Fibroblast of the aortic adventitia (primary cell): ENCODE measurements around the gene HAUS8. TPM values are rescaled to one million over a fixed set of nuclear protein-coding genes. Genes with fewer than 3 reads are reported as not detected.
A peak's percentile ranks its signal among the peaks of the same experiment; 100 is the strongest.

Experiments used
- DNase-seq: peaks from one replicate; pipeline ENCODE4 v3.0.0-alpha.2; 2010; ENCODE audit warnings: low read depth
- H3K4me3 ChIP-seq: 2 replicates; pipeline ENCODE4 v1.5.1; 2011; ENCODE audit warnings: low read depth, mild to moderate bottlenecking, control low read depth, low read length, moderate library complexity
- total RNA-seq: library from RNA; depleted of rRNA; stranded (reverse); fragments of >200 nt; gene quantifications from 2 replicates; pipeline ENCODE4 v1.2.3, GENCODE V29; 2012; ENCODE audit warnings: low replicate concordance
- TF ChIP-seq, protein P1 (sequence below): IDR thresholded peaks from 2 replicates; pipeline ENCODE4 v1.5.1; 2011; ENCODE audit warnings: mild to moderate bottlenecking, low read length, control low read depth, inconsistent platforms; ENCODE audit not compliant: insufficient read depth

HAUS8 gene
- total RNA-seq, 1 donor = 5.2 TPM

DNA sequence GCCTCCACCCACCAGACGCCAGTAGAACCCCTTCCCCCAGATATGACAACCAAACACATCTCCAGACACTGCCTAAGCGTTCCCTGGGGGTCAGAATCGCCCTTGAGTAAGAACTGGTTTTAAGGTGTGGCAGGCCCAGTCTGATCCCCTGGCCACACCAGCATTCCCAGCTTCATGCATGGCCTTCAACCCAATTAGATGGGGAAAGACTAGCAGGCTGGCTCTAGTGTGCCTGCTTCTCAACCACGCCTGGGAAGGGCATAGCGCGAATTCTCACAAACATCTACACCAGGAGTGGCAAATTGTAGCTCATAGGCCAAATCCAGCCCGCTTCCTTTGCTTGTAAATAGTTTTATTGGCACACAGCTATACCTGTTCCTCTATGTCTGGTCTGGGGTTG, 13.6 kb downstream of the HAUS8 start:
- DNase-seq = no peak
- TF ChIP-seq, protein P1, sequence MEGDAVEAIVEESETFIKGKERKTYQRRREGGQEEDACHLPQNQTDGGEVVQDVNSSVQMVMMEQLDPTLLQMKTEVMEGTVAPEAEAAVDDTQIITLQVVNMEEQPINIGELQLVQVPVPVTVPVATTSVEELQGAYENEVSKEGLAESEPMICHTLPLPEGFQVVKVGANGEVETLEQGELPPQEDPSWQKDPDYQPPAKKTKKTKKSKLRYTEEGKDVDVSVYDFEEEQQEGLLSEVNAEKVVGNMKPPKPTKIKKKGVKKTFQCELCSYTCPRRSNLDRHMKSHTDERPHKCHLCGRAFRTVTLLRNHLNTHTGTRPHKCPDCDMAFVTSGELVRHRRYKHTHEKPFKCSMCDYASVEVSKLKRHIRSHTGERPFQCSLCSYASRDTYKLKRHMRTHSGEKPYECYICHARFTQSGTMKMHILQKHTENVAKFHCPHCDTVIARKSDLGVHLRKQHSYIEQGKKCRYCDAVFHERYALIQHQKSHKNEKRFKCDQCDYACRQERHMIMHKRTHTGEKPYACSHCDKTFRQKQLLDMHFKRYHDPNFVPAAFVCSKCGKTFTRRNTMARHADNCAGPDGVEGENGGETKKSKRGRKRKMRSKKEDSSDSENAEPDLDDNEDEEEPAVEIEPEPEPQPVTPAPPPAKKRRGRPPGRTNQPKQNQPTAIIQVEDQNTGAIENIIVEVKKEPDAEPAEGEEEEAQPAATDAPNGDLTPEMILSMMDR = no peak
- no peak overlapping the region for H3K4me3 ChIP-seq

DNA sequence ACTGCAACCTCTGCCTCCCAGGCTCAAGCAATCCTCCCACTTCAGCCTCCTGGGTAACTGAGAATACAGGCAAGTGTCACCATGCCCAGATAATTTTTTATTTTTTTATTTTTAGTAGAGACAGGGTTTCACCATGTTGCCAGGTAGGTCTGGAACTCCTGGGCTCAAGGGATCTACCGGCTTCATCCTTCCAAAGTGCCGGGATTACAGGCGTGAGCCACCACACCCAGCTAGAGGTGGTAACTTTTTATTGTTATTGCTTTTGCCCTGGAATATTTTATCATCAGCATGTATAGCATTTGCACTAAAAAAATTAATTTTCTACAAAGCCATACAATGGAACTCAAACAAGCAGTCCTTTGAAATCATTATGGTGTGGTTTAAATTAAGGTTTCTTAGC, 14.0 kb downstream of the HAUS8 start:
- no peak for DNase-seq
- TF ChIP-seq, protein P1 = no peak
- no peak overlapping the region for H3K4me3 ChIP-seq

DNA sequence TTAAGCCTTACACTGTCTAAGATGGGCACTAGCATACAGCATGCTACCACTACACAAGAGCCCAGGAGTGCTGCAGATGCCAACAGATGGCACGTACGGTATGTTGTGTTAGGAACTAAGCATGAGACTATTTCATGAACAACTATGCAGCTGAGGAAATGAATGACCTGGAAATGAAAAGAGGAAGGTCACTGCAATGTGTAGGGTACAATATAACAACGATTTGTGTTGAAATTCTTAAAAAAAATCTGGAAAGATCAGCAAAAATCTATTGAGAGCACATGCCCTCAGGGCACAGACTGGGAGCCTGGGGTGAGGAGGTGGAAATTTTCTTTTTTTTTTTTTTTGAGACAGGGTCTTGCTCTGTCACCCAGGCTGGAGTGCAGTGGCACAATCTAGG, 14.4 kb downstream of the HAUS8 start:
- TF ChIP-seq, protein P1 = no peak
- H3K4me3 ChIP-seq = no peak overlapping the region
- DNase-seq = no peak

DNA sequence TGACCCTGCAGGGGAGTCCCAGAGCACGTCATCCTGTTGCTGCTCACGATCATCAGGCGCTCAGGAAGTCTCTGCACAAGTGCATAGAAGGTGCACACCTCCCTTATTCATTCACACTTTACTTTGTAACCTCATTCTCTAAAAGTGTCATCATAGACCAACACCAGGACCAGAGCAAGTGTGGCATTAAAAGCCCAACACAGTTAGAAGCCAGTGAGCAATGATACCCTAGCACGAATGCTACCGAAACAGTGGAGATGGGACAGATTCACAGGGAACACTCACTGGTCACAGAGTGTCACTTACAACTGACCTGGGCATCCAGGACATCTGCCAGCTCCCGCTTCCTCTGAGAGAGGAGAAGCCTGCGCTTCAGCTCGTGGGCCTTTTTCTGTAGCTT, 17.0 kb downstream of the HAUS8 start:
- DNase-seq = peak; percentile 40
- TF ChIP-seq, protein P1 = no peak
- H3K4me3 ChIP-seq = no peak overlapping the region

DNA sequence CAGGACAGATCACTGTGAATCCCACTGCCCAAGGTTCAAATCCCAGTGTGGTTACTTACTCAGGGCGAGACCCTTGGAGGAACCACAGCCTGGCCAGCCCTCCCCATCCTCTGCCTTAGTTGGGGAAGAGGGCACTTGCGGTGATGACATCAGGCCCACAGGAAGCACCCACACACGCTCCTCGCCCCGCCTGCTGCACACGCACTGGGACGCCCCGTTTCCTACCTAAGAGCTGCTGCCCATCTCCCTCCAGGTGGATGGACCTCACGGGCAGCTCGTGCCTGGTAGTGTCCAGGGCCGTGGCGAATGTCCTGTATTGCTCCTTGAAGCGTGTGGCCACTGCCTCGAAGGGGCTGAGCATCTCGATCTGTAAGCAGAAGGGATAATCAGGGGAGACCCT, 19.6 kb downstream of the HAUS8 start:
- no peak overlapping the region for H3K4me3 ChIP-seq
- TF ChIP-seq, protein P1 = no peak
- DNase-seq = no peak

DNA sequence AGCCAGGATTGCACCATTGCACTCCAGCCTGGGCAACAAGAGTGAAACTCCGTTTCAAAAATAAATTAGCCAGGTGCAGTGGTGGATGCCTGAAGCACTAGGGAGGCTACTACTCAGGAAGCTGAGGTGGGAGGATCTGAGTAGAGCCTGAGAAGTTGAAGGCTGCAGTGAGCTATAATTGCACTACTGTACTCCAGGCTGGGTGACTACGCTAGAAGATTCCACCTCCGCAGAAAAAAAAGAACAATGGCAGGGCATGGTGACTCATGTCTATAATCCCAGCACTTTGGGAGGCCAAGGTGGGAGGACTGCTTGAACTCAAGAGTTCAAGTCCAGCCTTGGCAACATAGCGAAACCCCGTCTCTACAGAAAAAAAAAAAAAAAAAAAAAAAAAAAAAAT, 20.5 kb downstream of the HAUS8 start:
- no peak overlapping the region for H3K4me3 ChIP-seq
- TF ChIP-seq, protein P1 = no peak
- no peak for DNase-seq

DNA sequence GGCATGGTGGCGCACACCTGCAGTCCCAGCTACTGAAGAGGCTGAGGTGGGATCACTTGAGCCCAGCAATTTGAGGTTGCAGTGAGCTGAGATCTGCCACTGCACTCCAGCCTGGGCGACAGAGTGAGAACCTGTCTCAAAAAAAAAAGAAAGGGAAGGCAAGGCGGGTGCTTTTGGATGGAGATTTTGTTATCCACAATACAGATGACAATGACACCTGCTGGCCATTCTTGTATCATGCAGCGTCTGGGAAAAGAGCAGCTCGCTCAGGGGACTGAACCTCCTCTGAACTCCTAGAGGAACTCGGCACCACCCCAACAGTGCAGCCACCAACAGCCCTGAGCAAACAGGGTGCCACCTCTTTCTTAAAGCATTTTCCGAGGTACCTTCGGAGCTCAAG, 22.8 kb downstream of the HAUS8 start:
- peak; percentile 68 for DNase-seq
- TF ChIP-seq, protein P1 = peak; percentile 69
- no peak overlapping the region for H3K4me3 ChIP-seq
